Measurements from ENCODE around the gene UBLCP1.

Gene UBLCP1

GRCh38 chr5:159310511-159310910 is 47.4 kb downstream of the UBLCP1 start:
- in situ Hi-C loops (cut with MboI; ENCODE audit: low sequenced_read_pairs), result no loop called here

DNA sequence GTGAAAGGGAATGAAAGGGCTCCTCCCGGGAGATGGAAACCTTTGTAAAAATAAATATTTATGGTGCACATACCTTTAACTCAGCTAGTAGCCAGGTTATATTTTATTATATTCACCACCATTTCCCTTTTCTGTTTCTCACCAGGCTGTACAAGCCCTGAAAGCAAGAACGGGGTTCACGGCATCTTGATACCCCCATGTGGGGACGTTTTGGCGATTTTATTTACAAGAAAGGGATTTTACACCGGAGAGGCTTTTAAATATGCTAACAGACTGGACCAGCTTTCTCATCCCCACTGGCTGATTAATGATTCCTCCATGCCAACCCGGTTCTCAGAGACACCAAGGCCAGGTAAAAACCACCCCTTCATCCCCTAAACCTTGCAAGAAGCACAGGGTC is 48.0 kb downstream of the UBLCP1 start:
- in situ Hi-C loops (cut with MboI; ENCODE audit: low sequenced_read_pairs), result no loop called here

DNA sequence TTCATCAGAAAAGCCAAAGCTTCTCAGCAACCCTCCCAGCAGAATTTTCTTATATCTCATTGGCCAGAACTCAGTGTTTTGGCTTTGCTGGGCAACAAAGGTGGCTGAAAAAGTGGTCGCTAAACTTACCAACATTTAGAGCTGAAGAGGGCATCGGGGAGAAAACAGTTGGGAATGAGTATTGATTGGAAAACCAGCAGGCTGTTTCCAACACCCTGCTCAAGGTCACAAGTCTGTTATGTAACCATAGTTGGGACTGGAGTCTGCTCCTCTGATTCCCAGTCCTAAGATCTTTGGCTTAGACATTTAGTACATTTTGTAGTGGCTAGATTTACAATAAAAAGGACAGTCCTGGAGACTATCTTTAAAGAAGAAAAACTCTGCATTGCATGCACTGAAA is 50.1 kb downstream of the UBLCP1 start:
- in situ Hi-C loops (cut with MboI; ENCODE audit: low sequenced_read_pairs), result no loop called here

DNA sequence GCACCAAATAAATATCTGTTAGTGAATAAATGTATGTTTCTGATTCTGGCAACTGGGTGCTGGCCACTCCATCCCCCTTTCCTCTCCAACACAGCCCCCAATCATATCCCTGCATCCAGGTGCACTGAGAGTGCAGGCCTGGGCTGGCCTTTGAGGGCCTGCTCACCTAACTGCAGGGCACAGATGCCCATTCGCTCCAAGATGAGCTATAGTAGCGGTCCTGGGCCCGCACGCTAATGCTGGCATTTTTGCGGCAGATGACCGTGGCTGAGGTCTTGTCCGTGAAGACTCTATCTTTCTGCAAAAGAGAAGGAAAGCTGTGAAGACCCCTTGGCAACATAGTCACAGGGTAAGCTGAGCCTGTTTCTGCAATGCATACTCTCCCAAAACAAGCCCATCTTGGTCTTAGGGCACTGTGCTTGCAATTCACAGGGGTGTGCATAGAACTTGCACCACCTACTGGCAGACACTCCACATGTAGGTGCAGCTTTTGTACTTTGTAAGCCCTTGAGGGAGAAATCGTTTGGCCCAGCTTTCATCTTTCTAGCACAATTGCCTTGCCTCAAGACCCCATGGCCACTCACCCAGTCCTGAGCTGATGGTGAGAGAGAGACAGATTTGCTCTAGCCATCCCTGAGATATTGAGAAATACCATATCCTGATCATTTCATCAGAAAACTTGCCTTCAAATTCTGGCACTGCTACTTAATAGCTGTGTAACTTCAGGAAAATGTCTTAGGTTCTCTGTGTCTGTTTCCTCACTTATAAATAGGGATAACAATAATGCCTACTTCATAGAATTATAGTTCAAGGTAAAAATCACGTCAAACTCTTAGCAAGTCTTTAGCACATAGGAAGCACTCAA is 53.7 kb downstream of the UBLCP1 start:
- in situ Hi-C loops (cut with MboI; ENCODE audit: low sequenced_read_pairs), result no loop called here

DNA sequence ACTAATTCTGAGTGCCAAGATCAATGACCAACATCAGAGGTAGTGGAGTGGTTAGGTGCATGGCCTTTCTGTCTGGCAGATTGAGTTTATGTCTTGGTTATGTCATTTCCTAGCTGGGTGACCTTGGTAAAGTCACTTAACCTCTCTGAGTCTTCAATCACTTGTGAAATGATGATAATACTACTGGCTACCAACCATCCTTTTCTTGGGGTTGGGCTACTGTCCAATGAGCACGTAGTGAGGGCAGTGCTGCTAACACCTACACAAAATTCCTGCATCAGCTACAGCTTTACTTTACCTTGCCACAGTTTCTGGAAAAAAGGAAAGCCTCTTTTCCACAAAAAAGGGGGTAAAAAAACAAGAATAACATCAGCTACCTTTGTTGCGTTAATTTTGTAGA is 54.8 kb downstream of the UBLCP1 start:
- in situ Hi-C loops (cut with MboI; ENCODE audit: low sequenced_read_pairs), result no loop called here

- in situ Hi-C loops (cut with MboI; ENCODE audit: low sequenced_read_pairs), result no loop called here
These were observed 55.4 kb downstream of the UBLCP1 start for GRCh38 chr5:159318448-159318847.

GRCh38 chr5:159319363-159319762 is 56.3 kb downstream of the UBLCP1 start:
- in situ Hi-C loops (cut with MboI; ENCODE audit: low sequenced_read_pairs), result no loop called here

DNA sequence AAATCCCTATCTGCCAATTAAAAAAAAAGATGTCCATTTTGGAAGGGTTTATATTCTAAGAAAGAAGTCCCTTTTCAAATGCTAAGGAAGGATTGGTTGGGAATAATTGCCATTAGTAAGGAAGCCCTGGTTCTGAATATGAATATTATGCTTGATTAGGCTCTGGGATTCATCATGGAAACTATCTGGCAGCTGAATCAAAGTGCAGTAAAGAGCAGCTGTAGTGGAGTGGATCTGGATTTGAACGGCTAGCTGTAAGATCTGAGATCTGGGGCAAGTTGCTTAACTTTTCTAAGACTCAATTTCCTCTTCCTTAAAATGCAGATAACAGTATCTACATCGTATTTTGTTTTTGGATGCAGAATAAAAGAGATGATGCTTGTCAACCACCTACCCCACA is 56.7 kb downstream of the UBLCP1 start:
- in situ Hi-C loops (cut with MboI; ENCODE audit: low sequenced_read_pairs), result no loop called here

DNA sequence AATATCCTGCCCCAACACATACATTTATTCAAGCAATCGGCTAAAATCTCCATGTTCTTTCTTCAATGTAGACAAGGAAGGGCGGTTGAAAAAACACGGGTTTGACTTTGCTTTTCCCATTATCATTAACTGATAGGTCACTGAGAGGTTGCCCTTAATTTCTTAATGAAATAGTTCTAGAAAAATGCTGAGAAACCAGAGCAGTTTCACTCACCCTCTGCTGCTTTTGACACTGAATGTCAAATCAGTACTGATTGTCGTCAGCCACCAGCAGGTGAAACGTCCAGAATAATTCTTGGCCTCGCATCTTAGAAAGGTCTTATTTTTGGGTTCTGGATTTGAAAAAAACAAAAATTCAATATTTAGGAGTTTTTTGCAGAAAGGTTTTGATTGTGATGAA is 59.1 kb downstream of the UBLCP1 start:
- in situ Hi-C loops (cut with MboI; ENCODE audit: low sequenced_read_pairs), result no loop called here

GRCh38 chr5:159324102-159324755 is 61.1 kb downstream of the UBLCP1 start:
- in situ Hi-C loops (cut with MboI; ENCODE audit: low sequenced_read_pairs), result no loop called here

- in situ Hi-C loops (cut with MboI; ENCODE audit: low sequenced_read_pairs), result no loop called here
These were observed 61.9 kb downstream of the UBLCP1 start for GRCh38 chr5:159324986-159325385.

DNA sequence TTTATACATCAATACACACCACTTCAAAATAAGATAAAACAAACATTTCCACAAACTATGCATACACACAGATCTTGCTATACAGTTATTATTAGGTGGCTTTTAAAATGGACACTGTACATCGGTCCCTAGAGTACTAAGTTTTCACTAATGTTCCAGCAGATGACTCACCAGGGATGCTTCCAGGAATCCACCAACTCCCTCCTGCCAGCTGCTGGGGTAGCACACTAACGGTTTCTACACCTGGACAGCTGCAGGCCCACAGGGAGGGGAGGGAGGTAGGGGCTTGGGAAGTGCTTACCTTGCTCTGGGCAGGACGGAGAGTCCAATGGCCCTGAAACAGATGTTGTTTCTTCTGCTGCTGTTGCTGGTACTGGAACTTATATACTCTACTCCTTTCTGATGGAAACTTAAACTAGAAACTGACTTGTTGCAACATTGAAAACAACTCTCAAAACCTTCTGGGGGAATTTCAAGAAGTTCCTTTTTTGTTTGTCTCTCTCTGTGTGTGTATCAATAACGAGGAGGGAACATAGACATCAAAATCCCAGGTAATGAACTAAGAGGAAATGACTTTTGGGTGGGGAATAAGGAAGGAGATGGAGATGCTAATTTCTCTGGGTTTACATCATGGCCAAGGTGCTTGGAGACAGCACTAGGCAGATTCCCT is 67.2 kb downstream of the UBLCP1 start, which contains the start of gene IL12B:
Gene IL12B, minus strand, starts transcription at position 357 of the 670 bp plus-strand sequence. CDS start 3,705 bp downstream, outside the sequence.
- in situ Hi-C loops (cut with MboI; ENCODE audit: low sequenced_read_pairs), result no loop called here

- in situ Hi-C loops (cut with MboI; ENCODE audit: low sequenced_read_pairs), result no loop called here
These were observed 68.2 kb downstream of the UBLCP1 start for GRCh38 chr5:159331093-159331973.

GRCh38 chr5:159332800-159333544 is 69.9 kb downstream of the UBLCP1 start:
- in situ Hi-C loops (cut with MboI; ENCODE audit: low sequenced_read_pairs), result no loop called here

DNA sequence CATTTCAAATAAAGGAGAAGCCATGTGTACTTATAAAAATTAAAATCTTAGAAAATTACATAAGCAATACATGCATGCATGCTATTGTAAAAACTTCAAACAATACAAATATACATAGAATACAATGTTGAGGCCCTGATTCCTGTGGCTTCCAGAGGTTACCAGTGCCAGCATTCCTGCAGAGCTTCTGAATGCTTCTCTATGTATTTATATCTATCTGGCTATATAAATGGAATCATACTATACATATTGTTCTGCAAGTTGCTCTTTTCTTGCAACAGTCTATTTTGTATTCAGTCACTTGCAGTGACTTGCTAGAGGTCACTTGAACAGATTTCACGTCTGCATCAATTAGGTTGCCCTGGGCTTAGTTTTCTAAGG is 70.4 kb downstream of the UBLCP1 start:
- in situ Hi-C loops (cut with MboI; ENCODE audit: low sequenced_read_pairs), result no loop called here

Data from HL-60/S4 treated with phorbol 12-myristate 13-acetate at 8.2 ng/mL for 4 days and 3 days (cell line).